Mesenchymal stem cell (in vitro differentiated cells and primary cell): ENCODE measurements around the gene TRPV4.

Experiments
- DNase-seq: peaks from one replicate; pipeline ENCODE4 v3.0.0-alpha.2; 2013
- H2AFZ ChIP-seq: one replicate; pipeline ENCODE4 v1.6.1; 2013; ENCODE audit warnings: low read depth, mild to moderate bottlenecking, control low read depth, inconsistent platforms, low read length, moderate library complexity
- H2AK5ac ChIP-seq: 2 replicates; pipeline ENCODE4 v1.6.1; 2013; ENCODE audit warnings: low read length, moderate library complexity, mild to moderate bottlenecking, inconsistent platforms; ENCODE audit not compliant: severe bottlenecking
- H2BK120ac ChIP-seq: one replicate; pipeline ENCODE4 v1.6.1; 2013; ENCODE audit warnings: low read depth, mild to moderate bottlenecking, inconsistent platforms, low read length, moderate library complexity
- H2BK12ac ChIP-seq, 2 experiments: one replicate each; pipeline ENCODE4 v1.6.1; 2013; ENCODE audit warnings: inconsistent platforms in 2 of 2, low read length in 2 of 2, mild to moderate bottlenecking in 2 of 2, moderate library complexity in 2 of 2, control low read depth in 1 of 2
- H2BK15ac ChIP-seq: one replicate; pipeline ENCODE4 v1.6.1; 2013; ENCODE audit warnings: mild to moderate bottlenecking, low read depth, inconsistent platforms; ENCODE audit not compliant: poor library complexity, severe bottlenecking
- H2BK5ac ChIP-seq: 2 replicates; pipeline ENCODE4 v1.6.1; 2013; ENCODE audit warnings: low read depth, mild to moderate bottlenecking, low read length, control low read depth, inconsistent platforms; ENCODE audit not compliant: poor library complexity, severe bottlenecking
- H3K14ac ChIP-seq, 2 experiments: one replicate each; pipeline ENCODE4 v1.6.1; 2013; ENCODE audit warnings: inconsistent platforms in 2 of 2, low read length in 2 of 2, control low read depth in 1 of 2, mild to moderate bottlenecking in 1 of 2, moderate library complexity in 1 of 2
- H3K18ac ChIP-seq, 2 experiments: one replicate each; pipeline ENCODE4 v1.6.1; 2013; ENCODE audit warnings: inconsistent platforms in 2 of 2, low read length in 2 of 2, control low read depth in 1 of 2, low read depth in 1 of 2, mild to moderate bottlenecking in 1 of 2
- H3K23ac ChIP-seq, 2 experiments: one replicate each; pipeline ENCODE4 v1.6.1; 2013; ENCODE audit warnings: inconsistent platforms in 2 of 2, low read length in 2 of 2, mild to moderate bottlenecking in 2 of 2, moderate library complexity in 2 of 2, control low read depth in 1 of 2
- H3K27ac ChIP-seq: 2 replicates; pipeline ENCODE4 v1.5.1; 2013; ENCODE audit warnings: mild to moderate bottlenecking, moderate library complexity, low read length, control low read depth, inconsistent platforms; ENCODE audit not compliant: poor library complexity, severe bottlenecking
- H3K27me3 ChIP-seq, 2 experiments: 2 replicates each; pipeline versions ENCODE4 v1.6.1 to v1.7.0; 2013; ENCODE audit warnings: low read length in 2 of 2, mild to moderate bottlenecking in 2 of 2, moderate library complexity in 2 of 2, control low read depth in 1 of 2, inconsistent platforms in 1 of 2; ENCODE audit not compliant: control insufficient read depth in 1 of 2, insufficient read depth in 1 of 2
- H3K36me3 ChIP-seq, 2 experiments: 2 replicates each; pipeline versions ENCODE4 v1.6.1 to v1.7.0; 2013; ENCODE audit warnings: low read length in 2 of 2, control low read depth in 1 of 2, inconsistent platforms in 1 of 2, low read depth in 1 of 2, mild to moderate bottlenecking in 1 of 2; ENCODE audit not compliant: insufficient read depth in 2 of 2, control insufficient read depth in 1 of 2
- H3K4ac ChIP-seq, 2 experiments: one replicate each; pipeline ENCODE4 v1.6.1; 2013; ENCODE audit warnings: inconsistent platforms in 2 of 2, low read length in 2 of 2, mild to moderate bottlenecking in 2 of 2, moderate library complexity in 2 of 2, control low read depth in 1 of 2, low read depth in 1 of 2
- H3K4me1 ChIP-seq: 2 replicates; pipeline ENCODE4 v1.6.1; 2013; ENCODE audit warnings: low read depth, low read length, control low read depth; ENCODE audit not compliant: control insufficient read depth, insufficient read depth
- H3K4me2 ChIP-seq: 2 replicates; pipeline ENCODE4 v1.6.1; 2013; ENCODE audit warnings: low read length, mild to moderate bottlenecking, inconsistent platforms; ENCODE audit not compliant: poor library complexity, severe bottlenecking
- H3K4me3 ChIP-seq, 2 experiments: 2 replicates each; pipeline versions ENCODE4 v1.5.1 to v1.7.0; 2013; ENCODE audit warnings: low read length in 2 of 2, mild to moderate bottlenecking in 2 of 2, control low read depth in 1 of 2, low read depth in 1 of 2; ENCODE audit not compliant: insufficient read depth in 1 of 2
- H3K79me1 ChIP-seq: replicated peaks from 2 replicates; pipeline ENCODE4 v1.6.1; 2013; ENCODE audit warnings: mild to moderate bottlenecking, control low read depth, low read length, inconsistent platforms; ENCODE audit not compliant: poor library complexity, severe bottlenecking
- H3K9ac ChIP-seq: 2 replicates; pipeline ENCODE4 v1.7.0; 2013; ENCODE audit warnings: mild to moderate bottlenecking, low read length, moderate library complexity
- H3K9me3 ChIP-seq: 2 replicates; pipeline ENCODE4 v1.7.0; 2013; ENCODE audit warnings: mild to moderate bottlenecking, low read length; ENCODE audit not compliant: control insufficient read depth
- H4K8ac ChIP-seq: one replicate; pipeline ENCODE4 v1.6.1; 2013; ENCODE audit warnings: inconsistent platforms, mild to moderate bottlenecking, low read length, moderate library complexity
- H4K91ac ChIP-seq: one replicate; pipeline ENCODE4 v1.6.1; 2013; ENCODE audit warnings: mild to moderate bottlenecking, low read length, inconsistent platforms
- WGBS: methylation state at CpG from one replicate; pipeline ENCODE4 v1.1.7; 2013; ENCODE audit warnings: mixed read lengths; 5-methylcytosine and 5-hydroxymethylcytosine counted together

The TRPV4 gene

DNA sequence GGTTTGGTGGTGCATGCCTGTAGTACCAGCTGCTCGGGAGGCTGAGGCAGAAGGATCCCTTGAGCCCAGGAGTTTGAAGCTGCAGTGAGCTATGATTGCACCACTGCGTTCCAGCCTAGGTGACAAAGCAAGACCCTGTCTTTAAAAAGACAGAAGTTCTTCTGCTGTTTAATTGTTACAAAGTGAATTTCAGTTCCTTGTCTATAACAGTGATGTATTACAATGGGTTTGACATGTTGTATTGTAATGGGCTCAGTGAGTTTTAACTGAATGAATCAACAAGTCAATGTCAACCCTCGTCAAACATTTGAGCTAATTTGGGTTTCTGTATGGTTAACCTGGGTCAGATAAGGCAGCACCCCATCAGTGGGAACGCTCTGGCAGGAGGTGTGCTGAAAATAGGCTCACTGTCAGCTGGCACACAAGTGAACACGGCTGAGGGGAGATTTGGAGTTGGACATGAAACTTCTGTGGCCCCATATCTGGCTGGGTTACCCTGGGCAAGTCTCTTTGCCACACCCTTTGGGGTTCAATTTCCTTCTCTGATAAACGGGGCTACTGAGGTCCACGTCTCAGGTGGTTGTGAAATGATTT, 14.0 kb upstream of the TRPV4 start:
- H3K27me3 ChIP-seq = no peaks in the 10 kb centered on the region

DNA sequence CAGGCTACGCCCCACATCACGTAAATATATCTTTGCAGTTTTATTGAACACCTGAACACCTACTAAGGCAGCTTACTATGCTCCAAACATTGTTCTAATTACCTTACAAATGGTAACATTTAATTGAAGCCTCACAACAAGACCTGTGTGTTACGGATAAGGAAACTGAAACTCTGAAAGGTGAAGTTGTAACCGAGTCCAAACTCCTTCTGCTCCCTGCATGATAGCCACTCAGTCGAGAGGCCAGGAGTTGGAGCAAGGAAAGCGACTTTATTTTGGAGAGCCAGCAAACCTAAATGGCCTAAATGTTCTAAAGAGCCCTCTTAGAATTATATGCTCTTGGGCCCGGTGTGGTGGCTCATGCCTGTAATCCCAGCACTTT, 12.6 kb upstream of the TRPV4 start:
- peak overlapping the region in 1 of 2 experiments; percentile 73 for H3K4ac ChIP-seq
- DNase-seq = no peak
- no peak overlapping the region for H2BK120ac ChIP-seq
- H3K36me3 ChIP-seq = no peaks in the 10 kb centered on the region
- no peak overlapping the region for H2BK12ac ChIP-seq
- H3K23ac ChIP-seq = no peak overlapping the region
- peaks cover 0 to 4% of the 10 kb centered on the region in 2 experiments for H3K27me3 ChIP-seq
- no peak overlapping the region for H2AK5ac ChIP-seq
- no peaks in the 10 kb centered on the region for H3K79me1 ChIP-seq
- H2BK15ac ChIP-seq = no peak overlapping the region
- no peak overlapping the region for H3K18ac ChIP-seq
- H2AFZ ChIP-seq = peak overlapping the region; percentile 97
- H3K9me3 ChIP-seq = no peaks in the 10 kb centered on the region
- peak overlapping the region; percentile 80 for H3K9ac ChIP-seq
- 95% methylated on average over 7 of the region's 7 CpGs for WGBS
- no peak overlapping the region for H3K14ac ChIP-seq
- H2BK5ac ChIP-seq = no peak overlapping the region
- peak overlapping the region in 1 of 2 experiments; percentile 68 for H3K4me3 ChIP-seq
- no peak overlapping the region for H4K91ac ChIP-seq
- H3K4me1 ChIP-seq = peaks cover 4% of the 10 kb centered on the region
- no peak overlapping the region for H3K4me2 ChIP-seq
- no peak overlapping the region for H3K27ac ChIP-seq
- peak overlapping the region; percentile 27 for H4K8ac ChIP-seq

More for the DNA sequence above, 14.0 kb upstream of the TRPV4 start:
- Histone ChIP-seq H2BK12ac (no peak overlapping the region), H3K9ac (no peak overlapping the region), H4K91ac (no peak overlapping the region), H3K4me3 (no peak overlapping the region), H3K9me3 (no peaks in the 10 kb centered on the region), H3K4me1 (peaks cover 3% of the 10 kb centered on the region), H2AFZ (no peak overlapping the region), H2AK5ac (no peak overlapping the region), H3K23ac (no peak overlapping the region), H3K4me2 (no peak overlapping the region), H3K4ac (no peak overlapping the region), H3K18ac (no peak overlapping the region), H3K27ac (no peak overlapping the region), H3K36me3 (peaks cover under 1 to 7% of the 10 kb centered on the region in 2 experiments), H2BK120ac (no peak overlapping the region), H4K8ac (no peak overlapping the region), H3K79me1 (no peaks in the 10 kb centered on the region), H2BK15ac (no peak overlapping the region), H3K14ac (no peak overlapping the region), H2BK5ac (no peak overlapping the region)
- 83% methylated on average over 7 of the region's 7 CpGs for WGBS
- DNase-seq = no peak

DNA sequence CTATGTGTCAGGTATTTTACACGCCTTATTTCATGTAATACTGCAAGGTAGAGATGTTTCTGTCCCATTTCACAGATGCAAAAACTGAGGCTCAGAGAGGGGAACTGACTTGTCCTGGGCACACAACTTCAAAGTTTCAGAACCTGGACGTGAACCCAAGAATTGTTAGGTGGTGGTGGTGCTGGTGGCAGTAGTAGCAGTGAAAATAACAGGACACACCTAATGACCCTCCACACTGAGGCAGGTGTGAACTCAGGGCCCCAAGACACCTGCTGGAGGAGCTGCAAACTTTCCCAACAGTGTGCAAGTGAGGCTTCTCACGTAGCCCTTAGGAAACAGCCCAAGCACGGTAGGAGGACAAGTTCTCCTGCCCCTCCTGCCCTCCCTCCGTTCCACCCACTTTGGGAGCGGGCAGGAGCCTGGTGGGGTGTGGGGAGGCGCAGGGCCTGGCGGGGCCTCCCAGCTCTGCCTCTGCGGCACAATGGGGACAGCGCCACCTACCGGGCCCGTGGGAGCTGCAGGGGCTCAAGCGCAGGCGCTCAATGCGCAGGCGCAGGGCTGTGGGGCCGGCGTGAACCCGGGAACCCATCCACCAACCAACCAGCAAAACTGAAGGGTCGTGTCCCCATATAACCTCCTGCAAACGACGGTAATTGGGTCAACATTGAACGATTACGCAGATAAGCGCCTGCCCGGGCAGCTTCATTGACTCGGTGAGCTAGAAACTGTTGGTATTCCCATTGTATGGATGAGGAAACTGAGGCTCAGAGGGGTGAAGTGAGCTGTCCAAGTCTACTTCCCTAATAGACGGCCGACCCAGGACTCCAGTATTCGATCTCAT, 12.0 kb upstream of the TRPV4 start:
- Histone ChIP-seq H2BK12ac (peak overlapping the region in 1 of 2 experiments; percentile 37), H4K8ac (peak overlapping the region; percentile 83), H2BK120ac (no peak overlapping the region), H3K4me2 (peak overlapping the region; percentile 56), H3K27me3 (peaks cover 0 to 4% of the 10 kb centered on the region in 2 experiments), H3K4me3 (peak overlapping the region in 1 of 2 experiments; percentile 68), H2AFZ (peak overlapping the region; percentile 97), H3K79me1 (no peaks in the 10 kb centered on the region), H3K18ac (peak overlapping the region in 1 of 2 experiments; percentile 82), H2BK15ac (no peak overlapping the region), H3K27ac (no peak overlapping the region), H3K4me1 (peaks cover 7% of the 10 kb centered on the region), H3K14ac (peak overlapping the region in 1 of 2 experiments; percentile 81), H3K36me3 (no peaks in the 10 kb centered on the region), H3K4ac (peak overlapping the region in 1 of 2 experiments; percentile 73), H3K23ac (no peak overlapping the region), H3K9me3 (no peaks in the 10 kb centered on the region), H4K91ac (peak overlapping the region; percentile 65), H3K9ac (peak overlapping the region; percentile 80), H2BK5ac (no peak overlapping the region), H2AK5ac (no peak overlapping the region)
- 11% methylated on average over 25 of the region's 30 CpGs for WGBS
- DNase-seq = peak; percentile 78

DNA sequence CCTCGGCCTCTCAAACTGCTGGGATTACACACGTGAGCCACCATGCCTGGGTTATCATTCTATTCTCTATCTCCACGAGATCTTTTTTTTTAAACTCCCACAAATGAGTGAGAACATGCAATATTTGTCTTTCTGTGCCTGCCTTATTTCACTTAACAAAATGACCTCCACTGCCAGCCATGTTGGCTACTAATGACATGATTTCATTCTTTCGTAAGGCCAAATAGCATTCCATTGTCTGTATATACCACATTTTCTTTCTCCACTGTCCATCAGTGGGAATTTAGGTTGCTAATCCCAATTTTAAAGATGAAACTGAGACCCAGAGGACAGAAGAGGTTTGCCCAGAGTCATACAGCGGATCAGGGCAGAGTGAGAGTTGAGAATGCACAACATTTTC, 10.9 kb upstream of the TRPV4 start:
- H2BK5ac ChIP-seq = no peak overlapping the region
- no peak overlapping the region for H3K18ac ChIP-seq
- no peak overlapping the region for H4K91ac ChIP-seq
- no peak overlapping the region for H3K4ac ChIP-seq
- H3K27me3 ChIP-seq = peaks cover 0 to 4% of the 10 kb centered on the region in 2 experiments
- DNase-seq = peak; percentile 12
- no peak overlapping the region for H3K9ac ChIP-seq
- no peak overlapping the region for H3K14ac ChIP-seq
- H3K79me1 ChIP-seq = no peaks in the 10 kb centered on the region
- H2BK120ac ChIP-seq = no peak overlapping the region
- H3K4me3 ChIP-seq = no peak overlapping the region
- no peak overlapping the region for H3K27ac ChIP-seq
- no peak overlapping the region for H3K4me2 ChIP-seq
- no peak overlapping the region for H2AFZ ChIP-seq
- H2AK5ac ChIP-seq = no peak overlapping the region
- 86% methylated on average over 5 of the region's 5 CpGs for WGBS
- H3K4me1 ChIP-seq = peaks cover 7% of the 10 kb centered on the region
- H2BK15ac ChIP-seq = no peak overlapping the region
- no peak overlapping the region for H2BK12ac ChIP-seq
- H4K8ac ChIP-seq = no peak overlapping the region
- no peaks in the 10 kb centered on the region for H3K9me3 ChIP-seq
- H3K36me3 ChIP-seq = no peaks in the 10 kb centered on the region
- H3K23ac ChIP-seq = no peak overlapping the region
